Natural killer cell (primary cell): ENCODE data around the gene FAIM2. TPM values are rescaled to one million over a fixed set of nuclear protein-coding genes. Genes with fewer than 3 reads are reported as not detected.
A peak's percentile ranks its signal among the peaks of the same experiment; 100 is the strongest.

Experiments
- ATAC-seq, 3 donors: fragments of 150-1000 bp in 2 of 3; fragments of 200-7000 bp in 1 of 3; cut with Tn5 transposase; 1 replicate in 1 of 3; 2 replicates in 2 of 3; pipeline ENCODE4 v1.10.0; 2021; ENCODE audit warnings: mild to moderate bottlenecking in 2 of 3, moderate library complexity in 2 of 3
- DNase-seq, 2 donors: peaks; one replicate each; pipeline versions ENCODE4 v3.0.0 to v3.0.0-alpha.2; 2013 to 2021; ENCODE audit warnings: mixed read lengths in 1 of 2
- H3K27ac ChIP-seq: one replicate; pipeline ENCODE4 v1.5.1; 2013; ENCODE audit warnings: mild to moderate bottlenecking, low read length
- H3K27me3 ChIP-seq: one replicate; pipeline ENCODE4 v1.6.1; 2013; ENCODE audit warnings: low read length; ENCODE audit not compliant: control insufficient read depth, insufficient read depth
- H3K36me3 ChIP-seq: one replicate; pipeline ENCODE4 v1.6.1; 2013; ENCODE audit warnings: low read length; ENCODE audit not compliant: control insufficient read depth, insufficient read depth
- H3K4me1 ChIP-seq: one replicate; pipeline ENCODE4 v1.6.1; 2013; ENCODE audit warnings: low read length; ENCODE audit not compliant: control insufficient read depth, insufficient read depth
- H3K4me3 ChIP-seq: one replicate; pipeline ENCODE4 v1.5.1; 2013; ENCODE audit warnings: low read length
- H3K9me3 ChIP-seq: one replicate; pipeline ENCODE4 v1.6.1; 2013; ENCODE audit warnings: low read length; ENCODE audit not compliant: control insufficient read depth, insufficient read depth
- H3K27ac Mint-ChIP-seq, 2 donors: one replicate each; pipeline ENCODE4 v1.8.0; 2022; ENCODE audit warnings: mild to moderate bottlenecking in 2 of 2, mixed read lengths in 2 of 2, moderate library complexity in 1 of 2
- H3K27me3 Mint-ChIP-seq, 2 donors: one replicate each; pipeline ENCODE4 v1.8.0; 2022; ENCODE audit warnings: low read depth in 2 of 2, mixed read lengths in 2 of 2
- H3K36me3 Mint-ChIP-seq: one replicate; pipeline ENCODE4 v1.8.0; 2022; ENCODE audit warnings: mixed read lengths
- H3K4me1 Mint-ChIP-seq, 2 donors: one replicate each; pipeline ENCODE4 v1.8.0; 2022; ENCODE audit warnings: mixed read lengths in 2 of 2
- H3K4me3 Mint-ChIP-seq: one replicate; pipeline ENCODE4 v1.8.0; 2022; ENCODE audit warnings: mild to moderate bottlenecking, moderate library complexity, mixed read lengths
- H3K9me3 Mint-ChIP-seq, 2 donors: one replicate each; pipeline ENCODE4 v1.8.0; 2022; ENCODE audit warnings: mixed read lengths in 2 of 2
- CTCF ChIP-seq: fragments of 200-600 bp; IDR thresholded peaks from one replicate; pipeline ENCODE4 v1.8.0; 2022; ENCODE audit warnings: antibody characterized with exemption
- WGBS: methylation state at CpG from one replicate; pipeline ENCODE4 v1.1.7; 2013; ENCODE audit warnings: missing lambda C conversion rate; ENCODE audit not compliant: insufficient coverage; 5-methylcytosine and 5-hydroxymethylcytosine counted together
- intact Hi-C: fragments of 100-400 bp; cut with micrococcal nuclease; formaldehyde crosslinking; loops from one replicate; pipeline ENCODE4 v1.14.2; 2022
- total RNA-seq, 4 donors: library from RNA; stranded (reverse); fragments of 120-200 nt in 1 of 4; gene quantifications; one replicate each; pipeline versions ENCODE4 v1.2.3 to v1.2.4, GENCODE V29; 2013 to 2022

The FAIM2 gene
- total RNA-seq, 3 donors from 2014 or later (not counting 1 experiment from before 2014, with no cell fraction given): 0.09 to 0.57 TPM; not detected in 1

- H3K27ac Mint-ChIP-seq: peak overlapping the region in 1 of 2 donors; percentile 80
- H3K9me3 ChIP-seq: no peaks in the 10 kb centered on the region
- DNase-seq: no peak
- no peaks in the 10 kb centered on the region for H3K36me3 Mint-ChIP-seq
- TF ChIP-seq CTCF: no peak
- peaks cover 51% of the 10 kb centered on the region for H3K4me1 ChIP-seq
- H3K4me3 Mint-ChIP-seq: no peak overlapping the region
- H3K4me3 ChIP-seq: no peak overlapping the region
- intact Hi-C loops: no loop called here
- H3K27me3 ChIP-seq: no peaks in the 10 kb centered on the region
- no peaks in the 10 kb centered on the region for H3K27me3 Mint-ChIP-seq
- H3K36me3 ChIP-seq: no peaks in the 10 kb centered on the region
- peak overlapping the region; percentile 6 for H3K27ac ChIP-seq
- no peak for ATAC-seq
- H3K9me3 Mint-ChIP-seq: no peaks in the 10 kb centered on the region
- 92% methylated on average over 8 of the region's 8 CpGs for WGBS
- peaks cover 32 to 48% of the 10 kb centered on the region in 2 donors for H3K4me1 Mint-ChIP-seq
These were observed 79.3 kb downstream of the FAIM2 start for GRCh38 chr12:49824416-49824815.

GRCh38 chr12:49823951-49824350, 79.7 kb downstream of the FAIM2 start:
- no peak for TF ChIP-seq CTCF
- H3K27me3 Mint-ChIP-seq: no peaks in the 10 kb centered on the region
- H3K36me3 Mint-ChIP-seq: no peaks in the 10 kb centered on the region
- no peak overlapping the region for H3K4me3 Mint-ChIP-seq
- H3K4me1 Mint-ChIP-seq: peaks cover 29 to 45% of the 10 kb centered on the region in 2 donors
- DNase-seq: no peak
- intact Hi-C loops: no loop called here
- H3K9me3 Mint-ChIP-seq: no peaks in the 10 kb centered on the region
- H3K27ac Mint-ChIP-seq: no peak overlapping the region
- H3K4me3 ChIP-seq: no peak overlapping the region
- 93% methylated on average over 6 of the region's 6 CpGs for WGBS
- no peaks in the 10 kb centered on the region for H3K36me3 ChIP-seq
- H3K27ac ChIP-seq: no peak overlapping the region
- H3K27me3 ChIP-seq: no peaks in the 10 kb centered on the region
- ATAC-seq: no peak
- H3K9me3 ChIP-seq: no peaks in the 10 kb centered on the region
- peaks cover 46% of the 10 kb centered on the region for H3K4me1 ChIP-seq

GRCh38 chr12:49823350-49823749, 80.3 kb downstream of the FAIM2 start:
- intact Hi-C loops: no loop called here
- WGBS: 58% methylated on average over 1 of the region's 1 CpG
- no peak overlapping the region for H3K4me3 ChIP-seq
- no peaks in the 10 kb centered on the region for H3K27me3 ChIP-seq
- Mint-ChIP-seq H3K4me3 (no peak overlapping the region), H3K27ac (no peak overlapping the region), H3K36me3 (no peaks in the 10 kb centered on the region), H3K27me3 (no peaks in the 10 kb centered on the region), H3K4me1 (peaks cover 23 to 39% of the 10 kb centered on the region in 2 donors), H3K9me3 (no peaks in the 10 kb centered on the region)
- H3K9me3 ChIP-seq: no peaks in the 10 kb centered on the region
- no peak for TF ChIP-seq CTCF
- ATAC-seq (no peak), DNase-seq (no peak)
- no peak overlapping the region for H3K27ac ChIP-seq
- peaks cover 42% of the 10 kb centered on the region for H3K4me1 ChIP-seq
- H3K36me3 ChIP-seq: no peaks in the 10 kb centered on the region
